ENCODE data around the gene VASN. TPM values are rescaled to one million over a fixed set of nuclear protein-coding genes. Genes with fewer than 3 reads are reported as not detected.

VASN gene
- total and polyA plus RNA-seq, 9 of the 15 experiments (the other 6 are each of a cell fraction or from before 2014, with no cell fraction given) = 0.01 to 2.5 (median 0.41) TPM; not detected in 1

DNA sequence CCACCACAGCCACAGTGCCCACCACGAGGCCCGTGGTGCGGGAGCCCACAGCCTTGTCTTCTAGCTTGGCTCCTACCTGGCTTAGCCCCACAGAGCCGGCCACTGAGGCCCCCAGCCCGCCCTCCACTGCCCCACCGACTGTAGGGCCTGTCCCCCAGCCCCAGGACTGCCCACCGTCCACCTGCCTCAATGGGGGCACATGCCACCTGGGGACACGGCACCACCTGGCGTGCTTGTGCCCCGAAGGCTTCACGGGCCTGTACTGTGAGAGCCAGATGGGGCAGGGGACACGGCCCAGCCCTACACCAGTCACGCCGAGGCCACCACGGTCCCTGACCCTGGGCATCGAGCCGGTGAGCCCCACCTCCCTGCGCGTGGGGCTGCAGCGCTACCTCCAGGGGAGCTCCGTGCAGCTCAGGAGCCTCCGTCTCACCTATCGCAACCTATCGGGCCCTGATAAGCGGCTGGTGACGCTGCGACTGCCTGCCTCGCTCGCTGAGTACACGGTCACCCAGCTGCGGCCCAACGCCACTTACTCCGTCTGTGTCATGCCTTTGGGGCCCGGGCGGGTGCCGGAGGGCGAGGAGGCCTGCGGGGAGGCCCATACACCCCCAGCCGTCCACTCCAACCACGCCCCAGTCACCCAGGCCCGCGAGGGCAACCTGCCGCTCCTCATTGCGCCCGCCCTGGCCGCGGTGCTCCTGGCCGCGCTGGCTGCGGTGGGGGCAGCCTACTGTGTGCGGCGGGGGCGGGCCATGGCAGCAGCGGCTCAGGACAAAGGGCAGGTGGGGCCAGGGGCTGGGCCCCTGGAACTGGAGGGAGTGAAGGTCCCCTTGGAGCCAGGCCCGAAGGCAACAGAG, 10.5 kb downstream of the VASN start (continued):
- no peak for TF ChIP-seq NUFIP1 (IDR thresholded peaks at IDR 0.05; ENCODE audit: partially characterized antibody)
- no peak for TF ChIP-seq NCOA6 (IDR thresholded peaks at IDR 0.05)
- peak; percentile 29; the same call in 1 of the 2 replicates for TF ChIP-seq RBFOX2 (IDR thresholded peaks at IDR 0.05; ENCODE audit: low read depth, low read length)
- TF ChIP-seq ZSCAN32 (CRISPR knock-in tag; IDR thresholded peaks at IDR 0.05) = no peak
- TF ChIP-seq SRSF9 (IDR thresholded peaks at IDR 0.05; ENCODE audit: borderline replicate concordance, low read depth, low read length) = no peak

DNA sequence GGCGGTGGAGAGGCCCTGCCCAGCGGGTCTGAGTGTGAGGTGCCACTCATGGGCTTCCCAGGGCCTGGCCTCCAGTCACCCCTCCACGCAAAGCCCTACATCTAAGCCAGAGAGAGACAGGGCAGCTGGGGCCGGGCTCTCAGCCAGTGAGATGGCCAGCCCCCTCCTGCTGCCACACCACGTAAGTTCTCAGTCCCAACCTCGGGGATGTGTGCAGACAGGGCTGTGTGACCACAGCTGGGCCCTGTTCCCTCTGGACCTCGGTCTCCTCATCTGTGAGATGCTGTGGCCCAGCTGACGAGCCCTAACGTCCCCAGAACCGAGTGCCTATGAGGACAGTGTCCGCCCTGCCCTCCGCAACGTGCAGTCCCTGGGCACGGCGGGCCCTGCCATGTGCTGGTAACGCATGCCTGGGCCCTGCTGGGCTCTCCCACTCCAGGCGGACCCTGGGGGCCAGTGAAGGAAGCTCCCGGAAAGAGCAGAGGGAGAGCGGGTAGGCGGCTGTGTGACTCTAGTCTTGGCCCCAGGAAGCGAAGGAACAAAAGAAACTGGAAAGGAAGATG, 11.2 kb downstream of the VASN start:
- WGBS (ENCODE audit: insufficient coverage, low coverage, missing lambda C conversion rate) = 91% methylated on average over 14 of the region's 21 CpGs
- H3K9me3 ChIP-seq (replicated peaks; ENCODE audit: control insufficient read depth, insufficient read depth, low read depth, low read length) = no peaks in the 10 kb centered on the region
- no peak for FAIRE-seq
- no TSS peak for BruUV-seq (replicated peaks)
- in situ Hi-C loops (cut with MboI) = no loop called here
- peaks cover 53% of the 10 kb centered on the region; the same call in 1 of the 3 replicates for H3K36me3 ChIP-seq (ENCODE audit: control insufficient read depth, insufficient read depth, low read length)
- intact Hi-C loops (cut with micrococcal nuclease) = no loop called here
- no peak overlapping the region for H2AFZ ChIP-seq (ENCODE audit: low read depth, low read length)
- no peak overlapping the region for H3K4me2 ChIP-seq (ENCODE audit: insufficient read depth, low read length)
- H3K27ac ChIP-seq (ENCODE audit: extremely low read depth, low read depth, low read length) = no peak overlapping the region
- H3K4me3 ChIP-seq = no peak overlapping the region
- CTCF ChIA-PET (ENCODE audit: low intra/inter-chr PET ratio) = no interaction called here
- peak in 1 of 4 experiments; percentile 10 for DNase-seq (ENCODE audit: extremely low read depth in 1 of 4, low spot score in 3 of 4)
- POLR2A ChIA-PET = interaction anchor here (0.6 to 1.1 kb wide), 4 partner anchors 25 to 504 kb away, joined by 3 read pairs; no protein-coding TSS in a partner anchor
- H3K27me3 ChIP-seq (ENCODE audit: control insufficient read depth in 2 of 2, insufficient read depth in 2 of 2, low read length in 2 of 2) = no peaks in the 10 kb centered on the region
- no peaks in the 10 kb centered on the region for H3K9me1 ChIP-seq (ENCODE audit: control insufficient read depth, insufficient read depth, low read length)
- no peak for ATAC-seq
- H3K9ac ChIP-seq (ENCODE audit: insufficient read depth in 1 of 2, low read depth in 2 of 2, low read length in 2 of 2) = peak overlapping the region in 1 of 2 experiments; percentile 60; a peak in 1 of 4 replicates
- peaks cover 7 to 39% of the 10 kb centered on the region in 2 experiments; a peak in 4 of 5 replicates for H3K4me1 ChIP-seq (replicated peaks in 1 of 2; ENCODE audit: control insufficient read depth in 2 of 2, insufficient read depth in 2 of 2, low read length in 2 of 2)
- H3K79me2 ChIP-seq (ENCODE audit: control insufficient read depth, insufficient read depth, low read length) = no peaks in the 10 kb centered on the region
- no peak for TF ChIP-seq SMAD2 (IDR thresholded peaks at IDR 0.05; ENCODE audit: low read depth, low read length)
- peak; percentile 9; the same call in 1 of the 2 replicates for TF ChIP-seq POLR2G (IDR thresholded peaks at IDR 0.05; ENCODE audit: low read depth, low read length)
- H4K20me1 ChIP-seq (replicated peaks; ENCODE audit: control insufficient read depth, insufficient read depth, low read length) = no peaks in the 10 kb centered on the region

Data from K562 (cell line).